Activated T-cell treated with anti-CD3 and anti-CD28 coated beads, Interleukin-2, amount 50 U/mL, for 4 hours (primary cell): ENCODE results near the gene DKK2. TPM values are rescaled to one million over a fixed set of nuclear protein-coding genes. Genes with fewer than 3 reads are reported as not detected.
A peak's percentile ranks its signal among the peaks of the same experiment; 100 is the strongest.

Source experiments
- ATAC-seq, 2 donors: fragments of 200-7000 bp; cut with Tn5 transposase; one replicate each; pipeline ENCODE4 v1.10.0; 2021
- DNase-seq: peaks from one replicate; pipeline ENCODE4 v3.0.0-alpha.2; 2020
- H3K27me3 Mint-ChIP-seq: one replicate; pipeline ENCODE4 v1.8.0; 2021; ENCODE audit warnings: low read depth, mixed read lengths
- H3K36me3 Mint-ChIP-seq: one replicate; pipeline ENCODE4 v1.8.0; 2022; ENCODE audit warnings: mixed read lengths; ENCODE audit not compliant: insufficient read depth
- H3K4me1 Mint-ChIP-seq: one replicate; pipeline ENCODE4 v1.8.0; 2021; ENCODE audit warnings: low read depth, mixed read lengths
- H3K4me3 Mint-ChIP-seq: one replicate; pipeline ENCODE4 v1.8.0; 2021; ENCODE audit warnings: mild to moderate bottlenecking, moderate library complexity, mixed read lengths
- H3K9me3 Mint-ChIP-seq: one replicate; pipeline ENCODE4 v1.8.0; 2021; ENCODE audit warnings: mixed read lengths
- total RNA-seq, 3 donors: library from RNA; stranded (reverse); gene quantifications; one replicate each; pipeline ENCODE4 v1.2.1, GENCODE V29; 2021

Gene DKK2
- total RNA-seq: not detected

- no peaks in the 10 kb centered on the region for H3K36me3 Mint-ChIP-seq
- peak; percentile 51 to 53 for ATAC-seq
These were observed at the start of gene DKK2 for GRCh38 chr4:107035819-107036583. Gene DKK2 (minus strand): TSS chr4:107036313. CDS start chr4:107035591, 722 bp downstream.

GRCh38 chr4:107077192-107077591 lies 41.1 kb upstream of the DKK2 start:
- Mint-ChIP-seq H3K27me3 (no peaks in the 10 kb centered on the region), H3K4me1 (no peaks in the 10 kb centered on the region), H3K9me3 (peaks cover 21% of the 10 kb centered on the region), H3K36me3 (no peaks in the 10 kb centered on the region), H3K4me3 (no peak overlapping the region)
- ATAC-seq (no peak), DNase-seq (no peak)

More at GRCh38 chr4:107035819-107036583, at the start of gene DKK2:
- Mint-ChIP-seq H3K27me3 (peaks cover 54% of the 10 kb centered on the region), H3K4me1 (peaks cover 20% of the 10 kb centered on the region), H3K4me3 (peak within 1 kb of the TSS; percentile 60), H3K9me3 (no peaks in the 10 kb centered on the region)
- no peak for DNase-seq

- Mint-ChIP-seq H3K36me3 (no peaks in the 10 kb centered on the region), H3K9me3 (peaks cover 5% of the 10 kb centered on the region), H3K27me3 (no peaks in the 10 kb centered on the region), H3K4me1 (no peaks in the 10 kb centered on the region), H3K4me3 (no peak overlapping the region)
- DNase-seq: no peak
- ATAC-seq: no peak
These were observed 37.0 kb upstream of the DKK2 start for GRCh38 chr4:107072836-107073736.

GRCh38 chr4:107071108-107071507 lies 35.0 kb upstream of the DKK2 start:
- Mint-ChIP-seq H3K9me3 (peaks cover 5% of the 10 kb centered on the region), H3K4me1 (no peaks in the 10 kb centered on the region), H3K36me3 (no peaks in the 10 kb centered on the region), H3K4me3 (no peak overlapping the region), H3K27me3 (no peaks in the 10 kb centered on the region)
- ATAC-seq: no peak
- DNase-seq: no peak

GRCh38 chr4:107069049-107069448 lies 32.9 kb upstream of the DKK2 start:
- no peaks in the 10 kb centered on the region for H3K4me1 Mint-ChIP-seq
- no peak overlapping the region for H3K4me3 Mint-ChIP-seq
- no peaks in the 10 kb centered on the region for H3K36me3 Mint-ChIP-seq
- no peaks in the 10 kb centered on the region for H3K27me3 Mint-ChIP-seq
- ATAC-seq (no peak), DNase-seq (no peak)
- no peaks in the 10 kb centered on the region for H3K9me3 Mint-ChIP-seq

GRCh38 chr4:107068116-107068515 lies 32.0 kb upstream of the DKK2 start:
- Mint-ChIP-seq H3K4me1 (no peaks in the 10 kb centered on the region), H3K27me3 (no peaks in the 10 kb centered on the region), H3K9me3 (no peaks in the 10 kb centered on the region), H3K36me3 (no peaks in the 10 kb centered on the region), H3K4me3 (no peak overlapping the region)
- no peak for DNase-seq
- ATAC-seq: no peak

- Mint-ChIP-seq H3K4me1 (no peaks in the 10 kb centered on the region), H3K27me3 (no peaks in the 10 kb centered on the region), H3K36me3 (no peaks in the 10 kb centered on the region), H3K9me3 (no peaks in the 10 kb centered on the region), H3K4me3 (no peak overlapping the region)
- no peak for ATAC-seq
- no peak for DNase-seq
These were observed 30.5 kb upstream of the DKK2 start for GRCh38 chr4:107066621-107067020.

GRCh38 chr4:107065201-107065600 lies 29.1 kb upstream of the DKK2 start:
- ATAC-seq: no peak
- no peak for DNase-seq
- Mint-ChIP-seq H3K9me3 (no peaks in the 10 kb centered on the region), H3K4me3 (no peak overlapping the region), H3K27me3 (no peaks in the 10 kb centered on the region), H3K36me3 (no peaks in the 10 kb centered on the region), H3K4me1 (no peaks in the 10 kb centered on the region)

GRCh38 chr4:107060388-107060787 lies 24.3 kb upstream of the DKK2 start:
- H3K4me1 Mint-ChIP-seq: no peaks in the 10 kb centered on the region
- ATAC-seq: no peak
- H3K4me3 Mint-ChIP-seq: no peak overlapping the region

GRCh38 chr4:107058828-107059227 lies 22.7 kb upstream of the DKK2 start:
- DNase-seq: no peak
- H3K36me3 Mint-ChIP-seq: no peaks in the 10 kb centered on the region
- H3K4me1 Mint-ChIP-seq: no peaks in the 10 kb centered on the region
- peak in 1 of 2 donors; percentile 38 for ATAC-seq
- peaks cover 3% of the 10 kb centered on the region for H3K9me3 Mint-ChIP-seq
- no peaks in the 10 kb centered on the region for H3K27me3 Mint-ChIP-seq
- H3K4me3 Mint-ChIP-seq: no peak overlapping the region

More at GRCh38 chr4:107060388-107060787, 24.3 kb upstream of the DKK2 start:
- DNase-seq: no peak
- Mint-ChIP-seq H3K9me3 (peaks cover 3% of the 10 kb centered on the region), H3K36me3 (no peaks in the 10 kb centered on the region), H3K27me3 (no peaks in the 10 kb centered on the region)

GRCh38 chr4:107050525-107051135 lies 14.5 kb upstream of the DKK2 start:
- ATAC-seq (no peak), DNase-seq (no peak)
- Mint-ChIP-seq H3K36me3 (no peaks in the 10 kb centered on the region), H3K27me3 (no peaks in the 10 kb centered on the region), H3K9me3 (peaks cover 4% of the 10 kb centered on the region), H3K4me3 (no peak overlapping the region), H3K4me1 (no peaks in the 10 kb centered on the region)

GRCh38 chr4:107046261-107046660 lies 10.1 kb upstream of the DKK2 start:
- no peaks in the 10 kb centered on the region for H3K27me3 Mint-ChIP-seq
- H3K9me3 Mint-ChIP-seq: peaks cover 6% of the 10 kb centered on the region
- H3K4me1 Mint-ChIP-seq: no peaks in the 10 kb centered on the region
- ATAC-seq (no peak), DNase-seq (no peak)
- no peaks in the 10 kb centered on the region for H3K36me3 Mint-ChIP-seq
- no peak overlapping the region for H3K4me3 Mint-ChIP-seq

GRCh38 chr4:107044170-107044569 lies 8.1 kb upstream of the DKK2 start:
- Mint-ChIP-seq H3K9me3 (peaks cover 6% of the 10 kb centered on the region), H3K36me3 (no peaks in the 10 kb centered on the region), H3K4me3 (no peak overlapping the region), H3K4me1 (no peaks in the 10 kb centered on the region), H3K27me3 (no peaks in the 10 kb centered on the region)
- DNase-seq (no peak), ATAC-seq (no peak)

- peaks cover 20% of the 10 kb centered on the region for H3K4me1 Mint-ChIP-seq
- DNase-seq: no peak
- ATAC-seq: no peak
- no peaks in the 10 kb centered on the region for H3K36me3 Mint-ChIP-seq
- H3K4me3 Mint-ChIP-seq: no peak overlapping the region
- no peaks in the 10 kb centered on the region for H3K9me3 Mint-ChIP-seq
- peaks cover 54% of the 10 kb centered on the region for H3K27me3 Mint-ChIP-seq
These were observed 1.1 kb upstream of the DKK2 start for GRCh38 chr4:107037199-107037584.
